ENCODE results near the gene ZIM2. TPM values are rescaled to one million over a fixed set of nuclear protein-coding genes. Genes with fewer than 3 reads are reported as not detected.
"Not testable (repeated sequence)": the region's sequence is repeated elsewhere in the genome, so short reads cannot be mapped to it uniquely, and the experiment has no call there.

The ZIM2 gene
- total RNA-seq = not detected

DNA sequence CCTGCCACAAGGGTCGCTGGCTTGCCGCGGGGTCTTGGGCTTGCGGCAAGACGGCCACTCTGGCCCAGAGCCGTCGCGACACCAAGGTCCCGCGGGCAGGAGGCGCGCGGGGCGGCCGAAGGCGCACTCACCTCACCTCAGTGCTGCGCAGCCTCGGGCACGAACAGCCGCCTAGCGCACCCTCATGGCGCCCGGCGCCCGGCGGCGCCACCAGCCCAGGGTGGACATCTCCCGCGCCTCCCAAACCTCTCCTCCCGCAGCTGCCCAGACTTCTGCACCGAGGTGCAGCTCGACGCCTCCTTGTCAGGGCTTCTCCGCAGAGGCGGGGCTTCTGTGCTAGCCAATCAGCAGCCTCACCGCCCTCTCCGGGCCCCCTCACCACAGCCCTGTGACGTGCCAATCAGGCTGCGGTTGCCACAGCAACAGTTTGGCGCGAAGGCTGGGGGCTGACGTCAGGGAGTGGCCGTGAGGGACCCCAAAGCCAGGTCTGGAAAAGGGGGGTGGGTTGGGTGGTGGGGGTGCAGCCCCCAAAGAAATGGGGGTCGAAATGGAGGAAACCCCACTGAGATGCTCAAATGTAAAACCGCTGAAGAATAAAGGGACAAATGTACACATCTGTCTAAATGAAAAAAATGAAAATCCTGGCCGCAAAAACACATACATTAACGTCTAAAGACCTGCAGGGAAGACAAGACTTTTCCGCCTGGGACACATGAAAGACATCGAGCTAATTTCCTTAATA is at the start of gene ZIM2, which contains the start of gene PEG3:
ZIM2 (minus strand) TSS at position 276 of the 742 bp plus-strand sequence. CDS start 16,449 bp downstream, outside the sequence.
PEG3 (minus strand) TSS at position 276 of the 742 bp plus-strand sequence. CDS start 16,071 bp downstream, outside the sequence.
- peak; percentile 28 for DNase-seq (ENCODE audit: low spot score)

DNA sequence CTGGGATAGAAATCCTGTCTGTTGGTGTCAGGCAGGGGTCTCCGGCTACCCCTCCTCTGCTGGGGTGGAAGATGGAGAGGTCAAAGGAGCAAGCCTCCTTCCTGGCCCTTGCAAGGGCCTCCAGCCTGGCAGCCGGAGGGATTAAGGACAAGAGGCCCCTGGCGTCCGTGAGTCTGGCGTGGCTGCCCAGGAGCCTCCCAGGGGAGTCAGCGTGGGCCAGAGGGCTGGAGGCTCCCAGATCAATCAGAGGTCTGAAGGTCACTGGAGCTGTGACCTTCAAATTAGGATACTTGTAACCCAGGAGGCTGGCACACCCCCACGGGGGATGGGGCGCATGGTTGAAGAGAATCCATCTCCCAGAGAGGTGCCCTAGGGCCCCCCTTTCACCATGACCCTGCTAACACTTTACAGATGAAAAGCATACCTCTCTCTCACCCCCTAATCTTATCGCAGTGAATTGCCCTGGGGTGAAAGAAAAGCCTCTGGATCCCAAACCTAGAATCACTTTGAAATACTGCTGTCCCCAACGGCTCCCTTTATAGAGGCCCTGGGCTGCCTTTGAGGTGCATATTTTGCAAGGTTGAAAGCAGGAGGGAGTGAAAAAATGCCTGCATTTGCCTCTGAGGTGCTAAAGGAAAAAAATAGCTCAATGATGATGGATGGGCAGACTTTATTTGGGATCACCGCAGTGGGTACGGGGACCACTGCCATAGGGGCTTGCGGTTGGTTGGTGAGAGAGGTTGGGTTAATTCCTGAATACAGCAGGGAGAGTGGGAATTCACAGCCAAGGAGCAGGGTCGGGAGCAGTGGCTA is 44.9 kb upstream of the ZIM2 start:
- DNase-seq (ENCODE audit: low spot score) = no peak

DNA sequence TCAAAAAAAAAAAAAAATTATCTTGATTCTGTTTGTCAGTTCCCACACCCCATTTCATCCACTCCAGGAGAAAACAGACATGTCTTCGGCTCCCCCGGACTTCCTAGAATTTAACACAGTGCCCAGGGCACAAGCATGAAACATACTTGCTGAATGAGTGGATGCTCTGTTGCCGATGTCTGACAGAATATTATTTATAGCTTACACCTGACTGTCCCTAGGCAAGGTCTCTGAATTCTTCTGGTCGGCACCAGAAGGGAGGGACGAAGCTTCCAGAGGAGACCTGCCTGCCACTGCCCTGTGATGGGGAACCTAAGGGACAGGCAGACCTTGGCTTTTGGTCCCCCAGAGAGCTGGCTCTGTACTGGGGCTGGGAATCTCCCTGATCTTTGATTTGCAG is 43.9 kb upstream of the ZIM2 start:
- DNase-seq (ENCODE audit: low spot score) = no peak

DNA sequence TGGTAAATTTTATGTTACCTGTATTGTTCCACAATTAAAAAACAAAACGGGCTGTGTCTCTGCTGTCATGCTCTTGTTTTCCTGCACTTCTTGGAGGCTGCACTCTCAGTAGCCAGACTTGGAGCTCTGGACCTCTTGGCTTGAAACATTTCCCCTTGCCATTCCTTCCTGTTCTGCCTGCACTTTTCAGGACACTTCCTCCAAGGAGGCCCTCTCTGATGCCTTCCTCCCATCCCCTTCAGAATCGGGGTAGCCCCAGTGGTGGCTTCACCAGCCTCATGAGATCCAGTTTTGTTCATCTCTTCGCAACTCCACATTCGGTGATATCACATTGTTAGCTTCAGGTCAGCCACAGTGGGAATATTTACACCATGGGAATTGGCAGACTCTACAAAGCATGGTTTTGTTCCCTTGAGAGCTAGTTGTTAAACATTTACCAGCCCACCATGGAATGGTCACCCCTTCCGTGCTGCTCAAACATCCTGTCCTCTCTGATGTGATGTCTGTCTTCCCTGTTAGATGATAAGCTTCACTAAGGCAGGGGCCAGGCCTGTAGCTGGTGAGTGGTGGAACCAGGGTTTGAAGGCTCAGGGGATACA is 40.2 kb upstream of the ZIM2 start:
- no peak for DNase-seq (ENCODE audit: low spot score)

DNA sequence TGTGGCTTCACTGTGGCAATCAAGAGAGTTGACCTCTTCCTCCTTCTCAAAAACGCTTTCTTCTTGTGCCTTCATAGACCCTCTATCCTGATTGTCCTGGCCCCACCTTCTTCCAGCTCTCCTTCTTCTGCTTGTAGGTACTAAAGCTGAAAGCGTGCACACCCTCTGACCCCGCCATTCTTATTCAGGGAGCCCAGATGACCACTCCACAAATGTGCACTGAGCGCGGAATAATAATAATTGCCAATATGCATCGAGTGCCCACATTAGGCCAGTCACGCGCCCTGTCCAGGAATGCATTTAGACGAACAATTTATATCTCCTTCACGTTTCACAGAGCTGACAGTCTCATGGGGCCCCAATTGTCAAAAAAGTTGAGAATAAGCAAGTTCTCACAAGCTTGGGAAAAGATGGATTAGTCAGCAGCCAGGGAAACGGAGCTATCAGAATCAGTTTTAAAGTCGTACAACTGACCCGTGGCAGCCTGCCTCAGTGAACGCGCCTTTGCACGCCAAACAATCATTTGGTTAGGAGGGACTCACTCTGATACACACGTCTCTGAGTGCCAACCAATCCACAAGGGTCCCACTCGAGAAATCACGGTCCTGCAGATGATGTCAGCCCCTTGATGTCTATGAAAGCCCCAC is 36.7 kb upstream of the ZIM2 start:
- DNase-seq (ENCODE audit: low spot score) = no peak

DNA sequence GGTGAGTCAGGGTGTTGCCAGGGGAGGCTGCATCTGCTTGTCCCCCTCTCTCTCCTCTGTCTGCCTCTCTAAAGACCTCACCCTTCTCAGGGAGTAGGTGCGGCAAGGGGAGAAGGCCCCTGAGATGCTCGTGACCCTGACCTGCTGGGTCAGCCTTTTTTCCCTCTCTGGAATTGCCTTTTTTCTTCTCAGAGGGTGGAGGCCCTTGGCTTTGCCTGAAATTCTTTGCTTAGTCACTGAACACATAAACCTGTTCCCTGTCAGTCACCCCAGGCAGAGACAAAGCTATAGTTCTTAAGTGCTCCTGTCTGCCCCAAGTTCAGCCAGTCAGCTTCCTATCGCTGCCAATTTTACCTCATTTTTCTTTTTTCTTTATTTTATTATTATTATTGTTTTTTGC is 35.2 kb upstream of the ZIM2 start:
- no peak for DNase-seq (ENCODE audit: low spot score)

DNA sequence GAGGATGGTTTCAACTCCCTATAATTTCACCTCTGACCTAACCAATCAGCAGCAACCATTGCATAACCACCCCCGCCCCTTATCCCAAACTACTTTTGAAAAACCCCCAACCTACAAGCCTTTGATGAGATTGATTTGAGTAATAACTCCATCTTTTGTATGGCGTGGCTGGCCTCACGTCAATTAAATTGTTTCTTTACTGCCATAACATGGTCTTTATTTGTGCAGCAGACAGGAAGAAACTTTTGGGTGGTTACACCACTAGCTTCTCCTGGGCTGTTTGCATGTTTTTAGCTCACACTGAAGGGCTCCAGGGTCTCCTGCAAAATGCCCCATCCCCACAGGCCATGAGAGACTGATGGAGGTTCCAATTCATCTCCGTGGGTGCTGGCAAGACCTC is 34.0 kb upstream of the ZIM2 start:
- DNase-seq (ENCODE audit: low spot score) = no peak

DNA sequence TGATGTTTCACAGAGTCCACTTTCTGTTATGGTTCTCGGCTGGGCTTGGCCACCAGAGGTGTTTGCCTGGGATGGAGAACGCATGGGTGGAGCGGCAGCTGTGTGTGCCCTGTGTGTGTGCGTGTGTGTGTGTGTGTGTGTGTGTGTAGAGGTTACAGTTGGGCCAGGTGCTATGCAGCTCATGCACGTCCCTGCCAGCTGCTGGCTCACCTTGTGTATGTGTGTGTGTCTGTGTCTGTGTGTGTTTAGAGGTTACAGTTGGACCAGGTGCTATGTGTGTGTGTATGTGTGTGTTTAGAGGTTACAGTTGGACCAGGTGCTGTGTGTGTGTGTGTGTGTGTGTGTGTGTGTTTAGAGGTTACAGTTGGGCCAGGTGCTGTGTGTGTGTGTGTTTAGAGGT is 33.0 kb upstream of the ZIM2 start:
- no peak for DNase-seq (ENCODE audit: low spot score)

DNA sequence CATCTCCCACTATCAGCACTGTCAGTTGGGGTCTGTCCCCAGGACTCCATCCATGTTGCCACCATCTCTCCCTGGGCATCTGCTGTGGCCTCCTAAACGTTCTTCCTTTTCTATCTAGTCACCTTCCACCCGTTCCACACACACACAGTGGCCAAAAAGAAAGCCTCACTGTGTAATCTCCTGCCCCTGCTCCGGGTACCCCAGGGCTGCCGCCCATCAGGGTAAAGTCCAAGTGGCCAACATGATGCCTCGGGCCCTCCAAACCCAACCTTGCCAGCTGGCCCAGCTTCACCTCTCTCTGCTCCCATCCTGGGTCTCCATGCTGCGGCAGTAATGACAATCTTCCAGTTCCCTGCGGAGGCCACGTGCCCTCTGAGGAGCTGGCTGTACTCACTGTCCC is 29.4 kb upstream of the ZIM2 start:
- DNase-seq (ENCODE audit: low spot score) = no peak

DNA sequence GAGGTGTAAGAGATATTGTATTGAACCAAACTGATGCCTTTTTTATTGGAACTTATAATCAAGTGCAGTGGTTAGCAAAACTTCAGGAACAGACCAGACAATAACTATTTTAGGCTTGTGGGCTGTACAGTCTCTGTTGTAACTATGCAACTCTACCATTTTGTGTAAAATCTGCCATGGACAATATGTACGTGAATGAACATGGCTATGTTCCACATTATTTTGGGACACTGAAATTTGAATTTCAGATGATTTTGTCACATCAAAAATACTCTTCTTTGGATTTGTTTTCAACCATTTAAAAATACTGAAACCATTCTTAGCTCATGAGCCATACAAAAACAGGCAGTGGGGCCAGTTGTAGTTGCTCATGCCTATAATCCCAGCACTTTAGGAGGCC is 27.9 kb upstream of the ZIM2 start:
- DNase-seq (ENCODE audit: low spot score) = no peak

DNA sequence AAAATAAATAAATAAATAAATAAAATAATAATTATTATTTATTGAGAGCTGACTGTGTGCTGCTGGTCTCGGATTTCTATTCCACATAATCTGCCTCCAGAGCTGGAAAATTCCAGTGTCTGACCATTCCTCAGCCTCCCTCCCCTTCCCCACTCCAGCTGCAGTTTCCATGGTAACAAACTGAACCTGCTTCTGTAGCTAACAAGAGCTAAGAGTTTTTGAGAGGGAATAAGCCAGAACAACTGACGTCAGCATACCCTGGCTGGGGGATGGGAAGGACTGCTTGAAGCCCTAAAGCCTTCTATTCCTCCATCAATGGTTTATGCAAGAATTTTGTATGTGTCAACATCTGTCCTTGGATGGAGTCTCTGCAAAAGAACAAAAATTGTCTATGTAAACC is 26.0 kb upstream of the ZIM2 start:
- DNase-seq (ENCODE audit: low spot score) = no peak

DNA sequence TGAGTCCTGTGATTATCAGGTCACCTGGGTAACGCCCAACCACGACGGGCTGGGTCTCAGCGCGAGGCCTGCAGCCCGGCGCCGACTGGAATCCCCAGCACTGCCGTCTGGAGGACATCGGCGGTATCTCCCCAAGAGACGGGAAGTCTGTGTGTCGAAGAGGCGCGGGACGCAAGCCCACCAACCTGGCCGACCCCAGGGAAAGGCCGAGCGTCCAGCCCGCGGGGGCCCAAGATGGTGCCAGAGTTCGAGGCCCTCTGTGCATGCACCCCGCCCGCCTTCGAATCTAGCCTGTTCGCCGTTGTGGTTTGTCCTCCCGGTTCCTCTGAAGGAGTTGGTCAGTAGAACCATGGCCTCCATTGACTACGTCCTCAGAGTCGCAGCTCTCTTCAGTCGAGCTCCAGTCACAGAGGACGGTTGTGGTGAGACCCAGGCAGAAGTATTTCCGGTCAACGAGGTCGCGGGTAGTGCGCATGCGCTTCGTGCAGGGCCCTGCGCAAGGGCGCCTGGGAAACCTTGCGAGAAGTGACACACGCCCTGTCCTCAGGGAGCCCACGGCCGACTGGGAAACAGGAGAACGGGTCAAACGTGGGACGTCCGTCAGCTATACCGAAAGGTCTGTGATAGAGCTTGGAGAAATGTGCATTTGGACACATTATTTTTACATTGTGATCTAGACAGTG is 24.1 kb upstream of the ZIM2 start:
- DNase-seq (ENCODE audit: low spot score) = no peak

DNA sequence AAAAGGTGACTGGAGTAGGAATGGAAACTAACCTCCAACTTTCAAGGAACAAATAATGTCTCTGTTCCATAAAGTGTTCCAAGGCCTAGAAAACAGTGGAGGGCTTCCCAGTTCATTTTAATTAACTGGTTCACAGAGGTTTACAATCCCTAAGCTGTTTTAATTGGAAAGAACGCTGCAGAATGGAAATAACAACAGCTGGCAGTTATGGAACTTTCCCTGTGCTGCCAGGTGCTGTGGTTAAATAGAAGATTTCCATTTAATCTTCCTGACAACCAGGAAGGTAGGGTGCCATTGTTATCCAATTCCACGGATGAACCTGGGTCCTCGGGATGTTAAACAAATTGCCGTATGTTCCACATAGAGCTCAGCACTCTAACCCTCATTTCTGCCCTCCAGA is 22.2 kb upstream of the ZIM2 start:
- DNase-seq (ENCODE audit: low spot score) = no peak

DNA sequence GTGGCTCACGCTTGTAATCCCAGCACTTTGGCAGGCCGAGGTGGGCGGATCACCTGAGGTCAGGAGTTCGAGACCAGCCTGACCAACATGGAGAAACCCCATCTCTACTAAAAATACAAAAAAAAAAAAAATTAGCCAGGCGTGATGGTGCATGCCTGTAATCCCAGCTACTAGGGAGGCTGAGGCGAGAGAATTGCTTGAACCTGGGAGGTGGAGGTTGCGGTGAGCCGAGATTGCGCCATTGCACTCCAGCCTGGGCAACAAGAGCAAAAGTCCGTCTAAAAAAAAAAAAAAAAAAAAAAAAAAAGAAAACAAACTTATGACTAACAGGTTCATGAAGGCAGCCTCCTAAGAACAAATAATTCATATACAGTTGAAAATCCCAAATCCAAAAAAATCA is 19.9 kb upstream of the ZIM2 start:
- not testable (repeated sequence) for DNase-seq (ENCODE audit: low spot score)

DNA sequence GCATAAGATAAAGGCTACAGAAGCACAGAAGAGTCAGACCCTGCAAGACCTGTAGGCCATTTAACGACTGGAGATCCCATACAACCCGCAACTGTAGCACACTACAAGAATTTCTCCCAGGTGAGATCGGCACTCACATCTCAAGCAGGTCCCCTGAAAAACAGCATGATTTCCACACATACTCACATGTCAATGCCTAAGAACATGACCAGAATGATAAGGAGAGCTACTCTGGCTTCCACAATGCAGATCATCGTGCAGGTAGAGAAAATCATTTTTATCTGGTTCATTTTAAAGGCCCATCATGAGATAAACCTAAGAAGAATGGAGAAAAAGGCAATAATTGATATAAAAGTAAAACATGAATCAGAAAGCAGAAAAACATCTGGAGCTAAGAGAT is 17.5 kb upstream of the ZIM2 start:
- DNase-seq (ENCODE audit: low spot score) = no peak

DNA sequence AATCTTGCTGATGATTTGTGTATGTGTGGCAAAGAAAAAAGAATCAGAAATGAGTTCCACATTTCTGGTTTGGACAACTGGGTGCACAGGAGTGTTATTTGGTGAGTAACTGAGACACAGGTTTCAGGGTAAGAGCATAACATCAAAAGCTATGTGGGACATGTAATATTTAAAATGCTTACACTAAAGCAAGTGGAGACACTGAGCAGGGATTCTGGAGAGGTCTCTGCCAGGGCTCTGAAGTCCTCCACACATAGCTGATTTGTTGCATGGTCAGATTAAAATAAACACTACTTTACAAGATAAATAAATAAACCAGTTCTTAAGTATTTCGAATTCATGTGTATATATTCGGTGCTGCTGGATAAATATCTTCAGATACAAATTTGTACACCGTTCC is 16.3 kb upstream of the ZIM2 start:
- no peak for DNase-seq (ENCODE audit: low spot score)

DNA sequence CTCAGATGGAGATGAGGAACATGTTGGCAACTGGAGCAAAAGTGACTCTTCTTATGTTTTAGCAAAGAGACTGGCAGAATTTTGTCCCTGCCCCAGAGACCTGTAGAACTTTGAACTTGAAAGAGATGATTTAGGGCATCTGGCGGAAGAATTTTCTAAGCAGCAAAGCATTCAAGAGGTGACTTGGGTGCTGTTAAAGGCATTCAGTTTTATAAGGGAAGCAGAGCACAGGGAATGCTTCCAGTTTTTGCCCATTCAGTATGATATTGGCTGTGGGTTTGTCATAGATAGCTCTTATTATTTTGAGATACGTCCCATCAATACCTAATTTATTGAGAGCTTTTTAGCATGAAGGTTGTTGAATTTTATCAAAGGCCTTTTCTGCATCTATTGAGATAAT is 11.8 kb upstream of the ZIM2 start:
- not testable (repeated sequence) for DNase-seq (ENCODE audit: low spot score)

DNA sequence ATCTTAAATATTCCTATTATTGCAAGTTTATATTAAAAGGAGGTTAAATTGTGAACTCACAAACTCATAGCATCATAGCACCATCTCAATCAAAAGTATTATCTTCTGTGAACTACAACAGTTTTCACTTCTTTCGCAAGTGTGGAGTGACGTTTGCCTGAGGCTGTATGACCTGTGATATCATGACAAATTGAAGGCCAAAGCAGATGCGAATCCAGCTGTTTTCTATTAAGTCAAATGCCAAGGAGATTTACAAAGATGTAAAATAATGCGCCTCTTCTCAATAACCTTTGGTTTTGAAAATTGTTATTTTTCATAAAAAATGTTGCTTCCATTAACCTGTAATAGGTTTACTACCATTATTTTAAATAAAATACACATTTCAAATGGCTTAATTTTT is 7.6 kb upstream of the ZIM2 start:
- DNase-seq (ENCODE audit: low spot score) = no peak

DNA sequence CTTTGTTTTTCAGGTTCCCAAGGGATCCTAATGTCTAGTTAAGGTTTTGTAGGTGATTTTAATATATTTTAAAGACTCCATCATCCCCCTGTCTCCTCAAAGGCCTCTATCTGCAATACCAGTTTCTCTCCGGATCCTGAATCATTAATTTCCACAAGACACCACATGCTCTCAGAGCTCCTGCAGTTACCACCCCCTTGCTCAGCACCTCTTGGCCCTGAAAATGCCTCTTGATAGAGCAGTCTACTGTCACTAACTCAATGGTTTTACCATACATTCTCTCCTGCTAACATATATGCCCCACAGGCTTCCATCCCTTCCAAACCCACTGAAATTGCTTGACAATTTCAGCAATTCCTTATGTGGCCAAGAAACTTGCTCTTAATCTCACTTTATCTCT is 1.9 kb upstream of the ZIM2 start:
- no peak for DNase-seq (ENCODE audit: low spot score)

DNA sequence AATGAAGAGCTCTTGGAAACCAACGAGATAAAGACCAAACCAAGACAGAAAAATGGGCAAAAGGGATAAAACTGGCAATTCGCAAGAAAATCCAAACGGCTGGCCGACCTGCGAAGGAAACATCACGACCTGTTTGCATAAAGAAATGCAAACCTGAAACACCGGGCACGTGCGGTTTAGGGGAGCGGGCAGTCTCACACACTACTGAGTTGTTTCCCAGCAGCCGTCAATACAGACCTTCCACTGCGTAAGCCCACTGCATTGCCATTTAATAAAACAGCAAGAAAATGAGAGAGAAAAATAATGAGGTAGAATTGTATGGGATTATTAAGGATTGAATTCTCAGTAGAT is 642 bp upstream of the ZIM2 start:
- no peak for DNase-seq (ENCODE audit: low spot score)

DNA sequence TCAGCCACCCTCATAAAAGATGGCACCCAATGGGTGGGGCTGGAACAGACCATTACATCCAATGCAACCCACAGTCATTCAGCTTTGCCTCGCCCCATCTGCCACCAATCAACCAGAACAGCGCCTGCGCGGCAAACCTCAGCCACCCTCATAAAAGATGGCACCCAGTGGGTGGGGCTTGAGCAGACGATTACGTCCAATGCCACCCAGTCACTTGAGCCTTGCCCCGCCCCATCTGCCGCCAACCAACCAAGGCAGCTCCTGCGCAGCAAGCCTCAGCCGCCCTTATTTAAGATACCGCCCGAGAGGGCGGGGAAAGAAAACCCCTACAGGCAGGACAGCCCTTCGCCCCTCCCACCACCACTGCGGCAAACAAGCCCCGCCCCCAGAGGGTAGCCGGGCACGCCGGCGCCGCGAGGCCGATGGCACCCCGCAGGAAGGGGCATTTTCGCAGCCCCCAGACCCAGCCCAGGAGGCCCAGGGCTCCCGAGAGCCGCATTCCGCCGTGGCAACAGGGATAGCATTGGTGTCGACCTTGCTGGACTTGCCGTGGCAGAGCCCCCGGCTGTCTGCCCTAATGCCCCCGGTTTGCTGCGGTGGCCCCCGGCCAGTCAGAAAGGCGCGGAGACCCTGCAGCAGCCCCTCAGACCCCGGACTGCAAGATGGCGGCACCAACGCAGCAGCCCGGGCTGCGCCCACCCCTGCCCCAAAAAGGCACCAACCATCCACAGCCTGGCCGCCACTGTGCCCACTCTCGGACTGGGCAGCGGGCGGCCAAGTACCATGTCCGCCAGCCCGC is 675 bp downstream of the ZIM2 start:
- DNase-seq (ENCODE audit: low spot score) = peak; percentile 95
